BE2C (cell line): ENCODE data around the gene CHCHD5.
"Not testable (repeated sequence)": the region's sequence is repeated elsewhere in the genome, so short reads cannot be mapped to it uniquely, and the experiment has no call there.

Source experiments
- DNase-seq: peaks from one replicate; pipeline ENCODE4 v3.0.0-alpha.2; 2020
- H3K27me3 ChIP-seq: fragments of 250-450 bp; sonication (Bioruptor Pico); 2 replicates; pipeline ENCODE4 v1.5.1; 2020; ENCODE audit warnings: mild to moderate bottlenecking
- H3K36me3 ChIP-seq: fragments of 250-450 bp; sonication (Bioruptor Pico); 2 replicates; pipeline ENCODE4 v1.5.1; 2020; ENCODE audit warnings: mild to moderate bottlenecking
- H3K4me1 ChIP-seq: fragments of 250-450 bp; sonication (Bioruptor Pico); 2 replicates; pipeline ENCODE4 v1.5.1; 2020
- H3K4me3 ChIP-seq: 2 replicates; pipeline ENCODE4 v1.5.1; 2011; ENCODE audit warnings: low read depth, low read length
- H3K9me3 ChIP-seq: fragments of 250-450 bp; sonication (Bioruptor Pico); 2 replicates; pipeline ENCODE4 v1.5.1; 2020
- TF ChIP-seq, protein P1 (sequence below): IDR thresholded peaks from 2 replicates; pipeline ENCODE4 v1.5.1; 2012; ENCODE audit warnings: mild to moderate bottlenecking, low read depth, low read length

Gene CHCHD5

DNA sequence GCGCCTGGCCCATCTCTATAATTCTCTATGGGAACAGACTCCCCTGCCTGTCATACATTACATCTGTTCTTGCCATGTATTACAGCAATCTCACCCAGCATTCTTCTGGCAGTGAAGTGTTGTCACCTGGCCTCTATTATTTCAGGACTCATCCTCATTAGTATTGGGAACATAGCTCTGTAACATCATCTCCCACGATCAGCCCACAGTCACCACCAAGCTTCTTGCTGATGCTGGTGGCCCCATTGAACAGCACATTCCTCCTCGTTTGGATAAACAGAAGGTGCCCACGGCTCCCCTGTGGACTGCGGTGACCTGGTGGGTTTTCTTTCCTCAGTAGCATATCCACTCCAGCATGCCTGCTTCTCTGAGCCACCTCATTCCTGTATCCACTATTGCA, 21.5 kb downstream of the CHCHD5 start:
- H3K4me1 ChIP-seq: no peaks in the 10 kb centered on the region
- H3K36me3 ChIP-seq: no peaks in the 10 kb centered on the region
- no peaks in the 10 kb centered on the region for H3K9me3 ChIP-seq
- no peaks in the 10 kb centered on the region for H3K27me3 ChIP-seq
- TF ChIP-seq, protein P1, sequence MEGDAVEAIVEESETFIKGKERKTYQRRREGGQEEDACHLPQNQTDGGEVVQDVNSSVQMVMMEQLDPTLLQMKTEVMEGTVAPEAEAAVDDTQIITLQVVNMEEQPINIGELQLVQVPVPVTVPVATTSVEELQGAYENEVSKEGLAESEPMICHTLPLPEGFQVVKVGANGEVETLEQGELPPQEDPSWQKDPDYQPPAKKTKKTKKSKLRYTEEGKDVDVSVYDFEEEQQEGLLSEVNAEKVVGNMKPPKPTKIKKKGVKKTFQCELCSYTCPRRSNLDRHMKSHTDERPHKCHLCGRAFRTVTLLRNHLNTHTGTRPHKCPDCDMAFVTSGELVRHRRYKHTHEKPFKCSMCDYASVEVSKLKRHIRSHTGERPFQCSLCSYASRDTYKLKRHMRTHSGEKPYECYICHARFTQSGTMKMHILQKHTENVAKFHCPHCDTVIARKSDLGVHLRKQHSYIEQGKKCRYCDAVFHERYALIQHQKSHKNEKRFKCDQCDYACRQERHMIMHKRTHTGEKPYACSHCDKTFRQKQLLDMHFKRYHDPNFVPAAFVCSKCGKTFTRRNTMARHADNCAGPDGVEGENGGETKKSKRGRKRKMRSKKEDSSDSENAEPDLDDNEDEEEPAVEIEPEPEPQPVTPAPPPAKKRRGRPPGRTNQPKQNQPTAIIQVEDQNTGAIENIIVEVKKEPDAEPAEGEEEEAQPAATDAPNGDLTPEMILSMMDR: no peak
- no peak for DNase-seq
- no peak overlapping the region for H3K4me3 ChIP-seq

DNA sequence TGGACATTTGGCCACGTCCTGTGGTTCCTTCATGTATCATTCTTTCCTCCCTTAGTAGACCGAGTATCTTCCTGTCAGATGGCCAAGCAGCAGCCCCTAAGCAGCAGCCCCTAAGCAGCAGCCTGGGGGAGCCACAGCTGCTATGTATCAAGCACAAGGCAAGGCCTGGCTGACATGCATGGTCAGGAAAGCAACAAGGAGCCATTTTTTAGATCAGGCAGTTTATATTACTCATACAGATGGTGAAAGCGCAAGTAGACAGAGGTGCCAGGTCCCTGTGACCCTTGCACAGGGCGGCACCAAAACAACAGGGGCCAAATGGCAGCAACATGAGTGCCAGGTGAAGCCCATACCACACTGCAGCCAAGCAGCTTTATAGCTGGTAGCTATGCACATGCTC, 22.1 kb downstream of the CHCHD5 start:
- no peak for DNase-seq
- Histone ChIP-seq H3K36me3 (no peaks in the 10 kb centered on the region), H3K4me3 (no peak overlapping the region), H3K27me3 (no peaks in the 10 kb centered on the region), H3K9me3 (no peaks in the 10 kb centered on the region), H3K4me1 (no peaks in the 10 kb centered on the region)
- TF ChIP-seq, protein P1: no peak

DNA sequence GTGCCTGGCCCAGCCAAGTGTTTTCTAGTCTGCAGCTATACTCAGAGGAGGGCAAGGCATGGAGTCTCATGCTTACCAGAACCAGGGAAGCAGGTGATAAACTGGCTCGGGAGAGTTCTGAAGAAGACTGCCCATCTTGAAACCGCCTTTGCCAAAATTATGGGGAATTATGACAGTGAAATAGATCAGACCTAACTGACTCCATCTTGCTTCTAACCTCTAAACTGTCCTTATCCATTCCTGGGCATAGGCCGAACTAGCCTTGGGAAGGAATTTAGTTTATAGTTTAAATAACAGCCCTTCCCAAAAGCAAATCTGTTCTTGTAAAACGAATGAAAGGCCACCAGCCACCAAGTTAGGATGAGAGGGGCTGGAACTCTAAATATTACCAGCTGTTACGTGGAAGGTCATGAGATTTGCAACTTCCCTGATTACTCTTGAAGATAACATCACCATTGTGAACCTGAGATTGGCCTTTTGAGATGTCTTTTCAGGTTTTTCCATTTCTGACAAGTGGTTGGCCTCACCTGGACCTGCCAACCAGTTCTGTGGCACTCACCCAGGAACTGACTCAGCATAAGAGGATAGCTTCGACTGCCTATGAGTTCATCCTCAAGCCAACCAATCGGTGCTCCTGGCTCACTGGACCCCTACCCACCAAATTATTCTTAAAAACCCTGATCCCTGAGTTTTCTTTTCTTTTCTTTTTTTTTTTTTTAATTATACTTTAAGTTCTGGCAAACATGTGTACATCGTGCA, 23.4 kb downstream of the CHCHD5 start:
- DNase-seq: no peak
- H3K27me3 ChIP-seq: no peaks in the 10 kb centered on the region
- TF ChIP-seq, protein P1: no peak
- H3K4me3 ChIP-seq: no peak overlapping the region
- H3K36me3 ChIP-seq: no peaks in the 10 kb centered on the region
- no peaks in the 10 kb centered on the region for H3K4me1 ChIP-seq
- no peaks in the 10 kb centered on the region for H3K9me3 ChIP-seq

DNA sequence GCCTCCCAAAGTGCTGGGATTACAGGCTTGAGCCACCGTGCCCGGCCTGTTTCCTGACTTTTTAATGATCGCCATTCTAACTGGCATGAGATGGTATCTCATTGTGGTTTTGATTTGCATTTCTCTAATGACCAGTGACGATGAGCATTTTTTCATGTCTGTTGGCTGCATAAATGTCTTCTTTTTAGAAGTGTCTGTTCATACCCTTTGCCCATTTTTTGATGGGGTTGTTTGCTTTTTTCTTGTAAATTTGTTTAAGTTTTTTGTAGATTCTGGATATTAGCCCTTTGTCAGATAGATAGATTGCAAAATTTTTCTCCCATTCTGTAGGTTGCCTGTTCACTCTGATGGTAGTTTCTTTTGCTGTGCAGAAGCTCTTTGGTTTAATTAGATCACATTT, 24.9 kb downstream of the CHCHD5 start:
- H3K9me3 ChIP-seq, DNase-seq, H3K27me3 ChIP-seq, H3K36me3 ChIP-seq, H3K4me3 ChIP-seq, H3K4me1 ChIP-seq: not testable (repeated sequence)

DNA sequence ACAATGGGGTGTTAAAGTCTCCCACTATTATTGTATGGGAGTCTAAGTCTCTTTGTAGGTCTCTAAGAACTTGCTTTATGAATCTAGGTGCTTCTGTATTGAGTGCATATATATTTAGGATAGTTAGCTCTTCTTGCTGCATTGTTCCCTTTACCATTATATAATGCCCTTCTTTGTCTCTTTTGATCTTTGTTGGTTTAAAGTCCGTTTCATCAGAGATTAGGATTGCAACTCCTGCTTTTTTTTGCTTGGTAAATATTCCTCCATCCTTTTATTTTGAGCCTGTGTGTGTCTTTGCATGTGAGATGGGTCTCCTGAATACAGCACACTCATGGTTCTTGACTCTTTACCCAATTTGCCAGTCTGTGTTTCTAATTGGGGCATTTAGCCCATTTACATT, 27.9 kb downstream of the CHCHD5 start:
- H3K4me3 ChIP-seq, H3K4me1 ChIP-seq, DNase-seq, H3K9me3 ChIP-seq, H3K27me3 ChIP-seq, H3K36me3 ChIP-seq: not testable (repeated sequence)

DNA sequence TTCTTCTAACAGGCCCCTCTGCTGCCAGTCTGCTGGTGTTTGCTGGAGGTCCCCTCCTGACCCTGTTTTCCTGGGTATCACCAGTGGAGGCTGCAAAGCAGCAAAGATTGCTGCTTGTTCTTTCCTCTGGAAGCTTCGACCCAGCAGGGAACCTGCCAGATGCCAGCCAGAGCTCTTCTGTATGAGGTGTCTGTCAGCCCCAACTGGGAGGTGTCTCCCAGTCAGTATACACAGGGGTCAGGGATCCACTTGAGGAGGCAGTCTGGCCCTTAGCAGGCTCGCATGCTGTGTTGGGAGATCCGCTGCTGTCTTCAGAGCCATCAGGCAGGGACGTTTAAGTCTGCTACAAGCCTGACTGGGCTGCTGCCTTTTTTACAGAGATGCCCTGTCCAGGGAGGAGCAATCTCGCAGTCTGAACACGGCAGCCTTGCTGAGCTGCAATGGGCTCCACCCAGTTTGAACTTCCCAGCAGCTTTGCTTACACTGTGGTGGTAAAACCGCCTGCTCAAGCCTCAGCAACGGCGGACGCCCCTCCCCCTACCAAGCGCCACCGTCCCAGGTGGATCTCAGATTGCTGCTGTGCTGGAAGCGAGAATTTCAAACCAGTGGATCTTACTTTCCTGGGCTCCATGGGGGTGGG, 29.9 kb downstream of the CHCHD5 start:
- H3K27me3 ChIP-seq: no peaks in the 10 kb centered on the region
- H3K36me3 ChIP-seq: no peaks in the 10 kb centered on the region
- H3K9me3 ChIP-seq: no peaks in the 10 kb centered on the region
- no peaks in the 10 kb centered on the region for H3K4me1 ChIP-seq
- TF ChIP-seq, protein P1: no peak
- H3K4me3 ChIP-seq: no peak overlapping the region
- no peak for DNase-seq

DNA sequence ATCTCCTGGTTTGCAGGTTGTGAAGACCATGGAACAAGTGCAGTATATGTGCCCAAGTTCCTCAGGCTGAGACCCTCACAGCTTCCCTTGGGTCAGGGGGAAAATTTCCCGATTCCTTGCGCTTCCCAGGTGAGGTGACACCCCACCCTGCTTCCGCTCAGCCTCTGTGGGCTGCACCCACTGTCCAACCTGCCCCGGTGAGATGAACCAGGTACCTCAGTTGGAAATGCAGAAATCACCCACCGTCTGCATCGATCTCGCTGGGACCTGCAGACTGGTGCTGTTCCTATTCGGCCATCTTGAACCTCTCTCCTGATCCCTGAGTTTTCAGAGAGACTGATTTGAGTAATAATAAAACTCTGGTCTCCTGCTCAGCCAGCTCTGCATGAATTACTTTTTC, 30.6 kb downstream of the CHCHD5 start:
- no peak overlapping the region for H3K4me3 ChIP-seq
- DNase-seq: no peak
- TF ChIP-seq, protein P1: no peak
- H3K36me3 ChIP-seq: no peaks in the 10 kb centered on the region
- H3K9me3 ChIP-seq: no peaks in the 10 kb centered on the region
- no peaks in the 10 kb centered on the region for H3K27me3 ChIP-seq
- H3K4me1 ChIP-seq: no peaks in the 10 kb centered on the region

DNA sequence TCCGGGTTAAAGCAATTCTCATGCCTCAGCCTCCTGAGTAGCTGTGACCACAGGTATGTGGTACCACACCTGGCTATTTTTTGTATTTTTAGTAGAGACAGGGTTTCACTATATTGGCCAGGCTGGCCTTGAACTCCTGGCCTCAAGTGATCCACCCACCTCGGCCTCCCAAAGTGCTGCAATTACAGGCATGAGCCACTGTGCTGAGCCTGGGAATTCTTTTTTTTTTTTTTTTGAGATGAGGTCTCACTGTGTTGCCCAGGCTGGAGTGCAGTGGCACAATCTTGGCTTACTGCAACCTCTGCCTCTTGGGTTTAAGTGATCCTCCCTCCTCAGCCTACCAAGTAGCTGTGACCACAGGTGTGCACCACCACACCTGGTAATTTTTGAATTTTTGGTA, 31.4 kb downstream of the CHCHD5 start:
- not testable (repeated sequence) for H3K9me3 ChIP-seq, H3K27me3 ChIP-seq, DNase-seq, H3K4me1 ChIP-seq, H3K4me3 ChIP-seq, H3K36me3 ChIP-seq
